Duodenal mucosa (tissue), 2 donors: ENCODE results near the gene ETNK1.
"Not testable (repeated sequence)": the region's sequence is repeated elsewhere in the genome, so short reads cannot be mapped to it uniquely, and the experiment has no call there.

Experiments
- H3K27ac ChIP-seq: one replicate; pipeline ENCODE4 v1.7.0; 2013; ENCODE audit warnings: low read depth, low read length
- H3K27me3 ChIP-seq, 2 donors: one replicate each; pipeline ENCODE4 v1.7.0; 2013; ENCODE audit warnings: low read length in 2 of 2, control low read depth in 1 of 2; ENCODE audit not compliant: insufficient read depth in 2 of 2, control insufficient read depth in 1 of 2
- H3K36me3 ChIP-seq, 2 donors: one replicate each; pipeline ENCODE4 v1.7.0; 2013; ENCODE audit warnings: low read length in 2 of 2, control low read depth in 1 of 2; ENCODE audit not compliant: insufficient read depth in 2 of 2, control insufficient read depth in 1 of 2
- H3K4me1 ChIP-seq, 2 donors: one replicate each; pipeline ENCODE4 v1.7.0; 2013; ENCODE audit warnings: low read length in 2 of 2, control low read depth in 1 of 2; ENCODE audit not compliant: insufficient read depth in 2 of 2, control insufficient read depth in 1 of 2
- H3K4me3 ChIP-seq, 2 donors: one replicate each; pipeline ENCODE4 v1.7.0; 2013; ENCODE audit warnings: low read length in 2 of 2, low read depth in 1 of 2
- H3K9ac ChIP-seq, 2 donors: one replicate each; pipeline ENCODE4 v1.7.0; 2013; ENCODE audit warnings: low read length in 2 of 2, low read depth in 1 of 2
- H3K9me3 ChIP-seq, 2 donors: one replicate each; pipeline ENCODE4 v1.7.0; 2013; ENCODE audit warnings: low read length in 2 of 2, control low read depth in 1 of 2; ENCODE audit not compliant: control insufficient read depth in 1 of 2

Gene ETNK1

DNA sequence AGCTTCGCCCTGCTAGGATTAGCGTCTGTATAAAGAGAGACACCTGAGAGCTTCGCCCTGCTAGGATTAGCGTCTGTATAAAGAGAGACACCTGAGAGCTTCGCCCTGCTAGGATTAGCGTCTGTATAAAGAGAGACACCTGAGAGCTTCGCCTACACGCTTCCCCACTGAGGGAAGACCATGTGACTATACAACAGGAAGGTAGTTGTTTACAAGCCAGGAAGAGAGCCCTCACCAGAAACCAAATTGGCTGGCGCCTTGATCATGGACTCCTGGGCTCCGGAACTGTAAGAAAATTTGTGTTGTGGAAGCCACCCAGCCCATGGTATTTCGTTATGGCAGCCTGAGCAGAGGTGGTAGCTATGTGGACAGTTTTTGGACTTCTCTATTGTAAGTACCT, 74.7 kb downstream of the ETNK1 start:
- H3K36me3 ChIP-seq, H3K9me3 ChIP-seq, H3K4me3 ChIP-seq, H3K9ac ChIP-seq, H3K4me1 ChIP-seq, H3K27ac ChIP-seq, H3K27me3 ChIP-seq: not testable (repeated sequence)

DNA sequence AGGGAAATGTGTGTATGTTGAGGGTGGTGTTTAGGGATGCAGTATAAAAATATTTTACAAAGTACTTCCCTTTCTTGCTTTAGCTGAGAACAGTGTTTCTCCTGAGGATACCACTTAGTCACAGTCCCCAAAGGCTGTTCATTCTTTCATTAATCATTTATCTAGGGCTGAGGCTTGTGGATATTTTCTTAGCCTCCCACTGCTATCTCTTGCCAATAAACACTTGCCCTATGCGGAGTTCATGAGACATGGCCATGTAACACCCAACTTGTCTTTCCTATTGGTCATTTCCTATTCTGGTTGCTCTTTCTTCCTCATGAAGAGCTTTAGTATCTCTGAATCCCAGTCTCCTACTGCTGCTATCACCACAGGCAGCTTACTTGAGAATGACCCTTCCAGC, 75.1 kb downstream of the ETNK1 start:
- Histone ChIP-seq H3K27me3 (no peaks in the 10 kb centered on the region), H3K9me3 (no peaks in the 10 kb centered on the region), H3K4me1 (no peaks in the 10 kb centered on the region), H3K36me3 (no peaks in the 10 kb centered on the region), H3K4me3 (no peak overlapping the region), H3K9ac (no peak overlapping the region), H3K27ac (no peak overlapping the region)

DNA sequence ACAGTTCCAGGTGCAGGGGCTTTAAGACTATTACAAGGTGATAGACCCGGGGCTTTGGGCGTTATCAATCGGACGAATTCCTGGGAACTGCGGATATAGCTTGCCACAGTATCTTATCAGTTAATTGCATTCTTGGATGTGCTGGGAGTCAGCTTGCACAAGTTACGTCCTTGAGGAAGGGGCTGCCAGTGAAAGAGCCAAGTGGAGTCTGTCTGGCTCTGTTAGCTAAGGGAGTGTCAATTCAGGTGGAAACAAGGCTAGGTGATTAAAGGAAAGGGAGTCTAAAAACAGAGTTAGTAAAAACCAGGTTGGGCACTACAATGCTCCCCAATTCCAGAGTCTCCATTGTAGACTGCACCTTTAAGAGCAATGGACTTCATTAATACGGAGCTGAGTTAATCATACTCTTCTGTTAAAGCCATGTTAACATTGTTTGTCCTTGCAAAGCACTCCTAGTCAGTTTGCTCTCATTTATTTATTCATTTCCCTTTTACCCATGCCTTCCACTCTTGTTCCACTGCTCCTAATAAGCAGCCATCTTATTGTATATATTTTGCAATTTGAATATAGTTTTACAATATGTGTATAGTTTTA, 76.3 kb downstream of the ETNK1 start:
- H3K36me3 ChIP-seq, H3K27ac ChIP-seq, H3K4me1 ChIP-seq, H3K27me3 ChIP-seq, H3K4me3 ChIP-seq, H3K9me3 ChIP-seq, H3K9ac ChIP-seq: not testable (repeated sequence)

DNA sequence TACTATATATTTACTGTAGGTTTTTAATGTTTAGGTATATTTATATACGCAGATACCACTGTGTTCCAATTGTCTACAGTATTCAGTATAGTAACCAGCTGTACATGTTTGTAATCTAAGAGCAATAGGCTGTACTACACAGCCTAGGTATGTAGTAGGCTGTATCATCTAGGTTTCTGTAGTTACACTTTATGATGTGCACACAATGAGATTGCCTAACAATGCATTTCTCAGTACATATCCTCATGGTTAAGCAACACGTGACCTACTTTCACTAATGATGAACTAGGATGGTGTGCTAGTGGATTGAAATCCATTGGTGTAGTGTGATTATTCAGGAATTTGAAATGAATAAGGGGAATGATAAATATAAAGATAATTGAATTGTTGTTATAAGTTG, 77.7 kb downstream of the ETNK1 start:
- Histone ChIP-seq H3K4me1 (no peaks in the 10 kb centered on the region), H3K36me3 (no peaks in the 10 kb centered on the region), H3K9me3 (no peaks in the 10 kb centered on the region), H3K4me3 (no peak overlapping the region), H3K27me3 (no peaks in the 10 kb centered on the region), H3K27ac (no peak overlapping the region), H3K9ac (no peak overlapping the region)

DNA sequence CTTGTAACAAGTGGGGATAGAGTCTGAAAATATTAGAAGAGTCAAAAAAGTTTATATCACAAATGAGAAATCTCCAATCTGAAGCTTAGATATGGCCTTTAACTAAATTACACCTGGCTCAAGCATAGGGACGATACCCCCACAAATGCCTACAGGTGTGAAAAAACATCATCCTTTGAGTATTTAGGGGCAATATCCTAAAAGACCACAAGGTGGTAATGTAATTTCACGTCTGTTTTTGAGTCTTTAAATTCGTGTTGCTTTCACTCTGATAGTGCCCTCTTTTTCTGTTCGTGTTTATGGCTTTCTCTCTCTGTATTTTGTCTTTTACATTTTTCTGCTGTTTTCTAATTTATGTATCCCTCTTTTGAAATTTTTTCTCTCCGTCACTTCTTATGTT, 84.3 kb downstream of the ETNK1 start:
- H3K9me3 ChIP-seq: no peaks in the 10 kb centered on the region
- H3K4me1 ChIP-seq: no peaks in the 10 kb centered on the region
- H3K4me3 ChIP-seq: no peak overlapping the region
- H3K27me3 ChIP-seq: no peaks in the 10 kb centered on the region
- H3K9ac ChIP-seq: no peak overlapping the region
- H3K27ac ChIP-seq: no peak overlapping the region
- no peaks in the 10 kb centered on the region for H3K36me3 ChIP-seq

DNA sequence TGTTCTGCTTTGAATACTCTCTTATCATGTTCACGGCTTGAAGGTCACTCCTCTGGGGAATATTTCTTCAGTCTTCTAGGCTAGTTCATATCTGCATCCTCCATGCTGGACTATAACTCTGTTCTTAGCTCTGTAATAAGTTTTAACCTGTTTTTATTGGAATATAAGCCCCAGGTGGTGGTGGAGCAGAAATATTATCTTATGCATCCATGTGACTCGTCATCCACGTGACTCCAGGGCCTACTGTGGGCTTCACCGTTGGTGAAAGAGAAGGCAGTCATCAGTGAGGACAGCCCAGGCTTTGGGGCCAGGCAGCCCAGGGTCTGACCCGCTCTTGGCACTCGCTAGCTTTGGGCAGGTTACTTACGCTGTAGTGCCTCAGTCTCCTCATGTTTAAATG, 87.1 kb downstream of the ETNK1 start:
- Histone ChIP-seq H3K9me3 (no peaks in the 10 kb centered on the region), H3K27ac (no peak overlapping the region), H3K4me3 (no peak overlapping the region), H3K36me3 (no peaks in the 10 kb centered on the region), H3K27me3 (peaks cover 0 to 2% of the 10 kb centered on the region in 2 donors), H3K9ac (no peak overlapping the region), H3K4me1 (no peaks in the 10 kb centered on the region)

DNA sequence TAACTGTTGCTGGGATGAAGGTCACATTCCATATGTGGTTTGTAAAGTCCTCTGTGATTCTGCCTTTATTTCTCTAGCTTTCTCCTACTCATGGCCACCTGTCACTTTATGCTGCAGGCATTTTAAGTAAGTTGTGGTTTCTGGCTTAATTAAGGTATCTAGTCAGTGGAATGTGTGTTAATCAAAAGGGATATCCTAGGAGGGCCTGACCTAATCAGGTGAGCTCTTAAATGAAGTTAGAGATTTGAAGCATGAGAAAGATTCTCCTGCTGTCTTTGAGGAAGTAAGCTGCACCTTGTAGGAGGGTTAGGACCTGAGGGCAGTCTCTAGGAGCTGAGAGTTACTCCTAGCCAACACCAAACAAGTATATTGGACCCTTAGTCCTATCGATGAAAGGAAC, 90.3 kb downstream of the ETNK1 start:
- Histone ChIP-seq H3K9me3 (no peaks in the 10 kb centered on the region), H3K4me3 (no peak overlapping the region), H3K27me3 (peaks cover 0 to 2% of the 10 kb centered on the region in 2 donors), H3K9ac (no peak overlapping the region), H3K27ac (no peak overlapping the region), H3K36me3 (no peaks in the 10 kb centered on the region), H3K4me1 (no peaks in the 10 kb centered on the region)

DNA sequence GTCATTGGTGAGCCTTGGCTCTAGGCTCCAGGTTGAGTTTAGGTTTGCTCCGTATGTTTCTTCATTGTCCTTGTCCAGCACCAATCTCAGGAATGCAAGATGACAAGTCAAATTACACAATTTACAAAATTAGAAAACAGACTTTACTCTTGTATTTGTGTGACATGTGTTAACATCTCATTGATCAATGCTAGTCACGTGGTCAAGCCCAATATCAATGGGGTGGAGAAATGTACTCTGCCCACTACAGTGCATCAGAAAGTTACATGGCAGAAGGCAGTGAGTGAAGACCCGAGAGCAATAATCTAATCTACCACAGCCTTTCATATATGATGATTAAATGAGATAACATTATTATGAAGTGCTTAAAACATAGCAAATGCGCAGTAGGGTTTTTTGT, 94.8 kb downstream of the ETNK1 start:
- H3K9me3 ChIP-seq: no peaks in the 10 kb centered on the region
- H3K9ac ChIP-seq: no peak overlapping the region
- H3K27me3 ChIP-seq: peaks cover 0 to 11% of the 10 kb centered on the region in 2 donors

DNA sequence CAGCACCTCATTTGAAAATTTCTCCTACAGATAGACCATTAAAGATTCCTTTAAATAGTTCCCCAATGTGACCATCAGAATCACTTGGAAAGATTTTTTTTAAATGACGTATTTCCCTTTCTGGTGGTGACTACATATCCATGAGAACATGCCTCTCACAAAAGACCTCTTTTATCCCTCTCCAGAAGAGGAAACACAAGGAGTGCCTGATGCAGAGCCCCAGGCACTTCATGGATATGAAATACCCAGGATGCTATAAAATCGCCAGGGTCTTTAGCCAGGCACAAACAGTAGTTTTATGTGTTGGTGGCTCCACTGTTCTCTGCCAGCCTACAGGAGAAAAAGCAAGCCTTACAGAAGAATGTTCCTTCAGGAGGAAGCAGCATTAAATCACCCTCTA, 97.1 kb downstream of the ETNK1 start:
- Histone ChIP-seq H3K9me3 (no peaks in the 10 kb centered on the region), H3K9ac (no peak overlapping the region), H3K27me3 (peaks cover 0 to 8% of the 10 kb centered on the region in 2 donors), H3K4me1 (no peaks in the 10 kb centered on the region), H3K27ac (no peak overlapping the region), H3K36me3 (no peaks in the 10 kb centered on the region), H3K4me3 (no peak overlapping the region)

More for the DNA sequence above, 94.8 kb downstream of the ETNK1 start:
- Histone ChIP-seq H3K27ac (no peak overlapping the region), H3K4me3 (no peak overlapping the region), H3K4me1 (no peaks in the 10 kb centered on the region), H3K36me3 (no peaks in the 10 kb centered on the region)

DNA sequence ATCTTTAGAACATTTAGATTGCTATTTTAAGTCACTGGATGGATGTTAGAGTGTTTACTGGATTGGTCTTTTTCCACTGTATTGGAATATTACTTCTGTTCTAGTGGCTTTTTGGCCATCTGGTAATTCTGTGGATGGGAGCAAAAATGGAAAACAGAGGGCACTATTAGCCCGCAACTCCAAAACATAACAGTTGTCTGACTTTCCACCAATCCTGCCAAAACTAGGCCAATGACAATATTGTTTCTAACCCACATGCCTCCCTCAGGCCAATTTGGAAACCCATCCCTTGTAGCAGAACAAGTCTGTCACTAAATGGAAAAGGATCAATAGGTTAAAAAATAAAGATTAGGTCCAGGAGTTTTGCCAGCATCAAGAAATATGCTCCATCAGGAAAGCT, 97.8 kb downstream of the ETNK1 start:
- no peaks in the 10 kb centered on the region for H3K9me3 ChIP-seq
- no peak overlapping the region for H3K9ac ChIP-seq
- H3K36me3 ChIP-seq: no peaks in the 10 kb centered on the region
- peaks cover 0 to 8% of the 10 kb centered on the region in 2 donors for H3K27me3 ChIP-seq
- H3K4me3 ChIP-seq: no peak overlapping the region
- H3K4me1 ChIP-seq: no peaks in the 10 kb centered on the region
- no peak overlapping the region for H3K27ac ChIP-seq

DNA sequence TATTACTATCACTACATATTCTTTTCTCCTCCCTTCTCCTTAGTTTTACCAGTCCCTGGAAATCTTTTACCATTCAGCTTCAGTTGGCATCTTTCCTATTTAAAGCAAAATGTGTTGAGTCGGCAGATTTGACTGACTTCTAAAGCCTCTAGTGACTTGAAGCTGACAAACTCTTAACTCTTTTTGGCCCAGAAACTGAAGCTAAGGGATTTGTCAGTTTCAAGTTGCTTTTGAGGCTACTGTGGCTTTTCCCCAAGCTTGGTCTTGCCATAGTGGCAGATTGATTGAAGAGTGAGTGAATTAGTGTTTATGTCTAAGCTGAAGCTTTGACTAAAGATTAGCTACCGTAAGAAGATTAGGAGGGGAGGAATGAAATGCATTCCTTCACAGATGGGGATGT, 104.0 kb downstream of the ETNK1 start:
- peaks cover 0 to 3% of the 10 kb centered on the region in 2 donors for H3K27me3 ChIP-seq
- H3K27ac ChIP-seq: no peak overlapping the region
- H3K36me3 ChIP-seq: no peaks in the 10 kb centered on the region
- H3K4me1 ChIP-seq: no peaks in the 10 kb centered on the region
- H3K9me3 ChIP-seq: no peaks in the 10 kb centered on the region
- no peak overlapping the region for H3K9ac ChIP-seq
- H3K4me3 ChIP-seq: no peak overlapping the region
